WTC11 (cell line): ENCODE results near the gene SRSF4.

Experiments
- ATF3 ChIP-seq: sonication (generic); formaldehyde crosslinking; conservative IDR thresholded peaks from 2 replicates; pipeline ENCODE4 v1.8.1; 2022; ENCODE audit warnings: mild to moderate bottlenecking, missing genetic modification reagents
- CTCF ChIP-seq: fragments of 200-600 bp; IDR thresholded peaks from 2 replicates; pipeline ENCODE4 v1.8.0; 2022; ENCODE audit warnings: antibody characterized with exemption
- E2F5 ChIP-seq: sonication (generic); formaldehyde crosslinking; IDR thresholded peaks from 2 replicates; pipeline ENCODE4 v1.8.1; 2022; ENCODE audit warnings: mild to moderate bottlenecking, moderate library complexity, missing genetic modification reagents
- KAT7 ChIP-seq: sonication (generic); formaldehyde crosslinking; IDR thresholded peaks from 2 replicates; pipeline ENCODE4 v1.8.1; 2023; ENCODE audit warnings: missing genetic modification reagents, mild to moderate bottlenecking, borderline replicate concordance
- MAX ChIP-seq: sonication (generic); formaldehyde crosslinking; IDR thresholded peaks from 2 replicates; pipeline ENCODE4 v1.8.0; 2022; ENCODE audit warnings: mild to moderate bottlenecking, missing genetic modification reagents
- NFYB ChIP-seq: sonication (generic); formaldehyde crosslinking; conservative IDR thresholded peaks from 2 replicates; pipeline ENCODE4 v1.8.0; 2022; ENCODE audit warnings: low read depth, missing genetic modification reagents
- NR2C2 ChIP-seq: sonication (generic); formaldehyde crosslinking; IDR thresholded peaks from 2 replicates; pipeline ENCODE4 v1.8.0; 2022; ENCODE audit warnings: mild to moderate bottlenecking, missing genetic modification reagents
- SMAD3 ChIP-seq: sonication (generic); formaldehyde crosslinking; IDR thresholded peaks from 2 replicates; pipeline ENCODE4 v1.8.0; 2022; ENCODE audit warnings: missing genetic modification reagents, mild to moderate bottlenecking, borderline replicate concordance
- TP53 ChIP-seq: sonication (generic); formaldehyde crosslinking; IDR thresholded peaks from 2 replicates; pipeline ENCODE4 v1.8.1; 2023; ENCODE audit warnings: mild to moderate bottlenecking, missing genetic modification reagents
- ZNF121 ChIP-seq: sonication (generic); formaldehyde crosslinking; IDR thresholded peaks from 2 replicates; pipeline ENCODE4 v1.8.0; 2023; ENCODE audit warnings: missing genetic modification reagents
- ZNF416 ChIP-seq: fragments of 250-450 bp; sonication (Bioruptor Pico); IDR thresholded peaks from 2 replicates; pipeline ENCODE4 v1.9.0; 2021; ENCODE audit warnings: mild to moderate bottlenecking, inconsistent platforms

GRCh38 chr1:29200906-29201594 is 19.4 kb upstream of the SRSF4 start:
- TF ChIP-seq KAT7 (CRISPR knock-in tag) (no peak), CTCF (no peak), E2F5 (CRISPR knock-in tag) (no peak), ATF3 (no peak), ZNF121 (CRISPR knock-in tag) (no peak), NFYB (no peak), NR2C2 (CRISPR knock-in tag) (no peak), MAX (CRISPR knock-in tag) (no peak), ZNF416 (CRISPR knock-in tag) (no peak), SMAD3 (no peak), TP53 (CRISPR knock-in tag) (no peak)
